ENCODE data around the gene GPC5.
"Not testable (repeated sequence)": the region's sequence is repeated elsewhere in the genome, so short reads cannot be mapped to it uniquely, and the experiment has no call there.

Gene GPC5

GRCh38 chr13:91785431-91786119 lies 387.2 kb downstream of the GPC5 start:
- DNase-seq, result no peak

- no peak for DNase-seq
Observed at GRCh38 chr13:91792054-91792453, 393.6 kb downstream of the GPC5 start.

- no peak for DNase-seq
Observed at GRCh38 chr13:91797567-91797966, 399.1 kb downstream of the GPC5 start.

GRCh38 chr13:91798338-91798737 lies 399.9 kb downstream of the GPC5 start:
- not testable (repeated sequence) for DNase-seq

- DNase-seq, result not testable (repeated sequence)
Observed at GRCh38 chr13:91801772-91802171, 403.4 kb downstream of the GPC5 start.

- no peak for DNase-seq
Observed at GRCh38 chr13:91802957-91803356, 404.5 kb downstream of the GPC5 start.

GRCh38 chr13:91804724-91805123 lies 406.3 kb downstream of the GPC5 start:
- DNase-seq, result no peak

- DNase-seq, result no peak
Observed at GRCh38 chr13:91805605-91806004, 407.2 kb downstream of the GPC5 start.

- no peak for DNase-seq
Observed at GRCh38 chr13:91809161-91809560, 410.7 kb downstream of the GPC5 start.

GRCh38 chr13:91813253-91813652 lies 414.8 kb downstream of the GPC5 start:
- DNase-seq, result no peak

GRCh38 chr13:91816263-91816807 lies 417.9 kb downstream of the GPC5 start:
- DNase-seq, result no peak

- DNase-seq, result peak; percentile 73
Observed at GRCh38 chr13:91817250-91817649, 418.8 kb downstream of the GPC5 start.

- DNase-seq, result no peak
Observed at GRCh38 chr13:91824416-91824815, 426.0 kb downstream of the GPC5 start.

- DNase-seq, result no peak
Observed at GRCh38 chr13:91825516-91825915, 427.1 kb downstream of the GPC5 start.

GRCh38 chr13:91836553-91836952 lies 438.1 kb downstream of the GPC5 start:
- no peak for DNase-seq

- no peak for DNase-seq
Observed at GRCh38 chr13:91845612-91846011, 447.2 kb downstream of the GPC5 start.

GRCh38 chr13:91863699-91864098 lies 465.3 kb downstream of the GPC5 start:
- DNase-seq, result no peak

- no peak for DNase-seq
Observed at GRCh38 chr13:91868351-91868750, 469.9 kb downstream of the GPC5 start.

- no peak for DNase-seq
Observed at GRCh38 chr13:91878491-91878890, 480.1 kb downstream of the GPC5 start.

- no peak for DNase-seq
Observed at GRCh38 chr13:91879360-91879759, 480.9 kb downstream of the GPC5 start.

- no peak for DNase-seq
Observed at GRCh38 chr13:91882918-91883317, 484.5 kb downstream of the GPC5 start.

- no peak for DNase-seq
Observed at GRCh38 chr13:91889641-91890040, 491.2 kb downstream of the GPC5 start.

- DNase-seq, result no peak
Observed at GRCh38 chr13:91891141-91891540, 492.7 kb downstream of the GPC5 start.

- no peak for DNase-seq
Observed at GRCh38 chr13:91893040-91893439, 494.6 kb downstream of the GPC5 start.

- no peak for DNase-seq
Observed at GRCh38 chr13:91894316-91894715, 495.9 kb downstream of the GPC5 start.

Measured in NCI-H510A treated with DMSO at 0.1 percent for 48 hours (cell line).